BJ (cell line): ENCODE measurements around the gene USP31. TPM values are rescaled to one million over a fixed set of nuclear protein-coding genes. Genes with fewer than 3 reads are reported as not detected.

ENCODE experiments used
- CTCF ChIA-PET: fragments of 350-600 bp; formaldehyde crosslinking; extraction: SDS; loops from one replicate; lab custom pipeline; 2021; ENCODE audit warnings: antibody characterized with exemption, inconsistent platforms; lab: Yijun Ruan, JAX
- POLR2A ChIA-PET: fragments of 300-600 bp; sonication (Branson Sonifier 250); formaldehyde crosslinking; extraction: SDS; loops from one replicate; lab custom pipeline; 2021; ENCODE audit warnings: antibody characterized with exemption; lab: Charles Lee
- DNase-seq: peaks from one replicate; pipeline ENCODE4 v3.0.0-alpha.2; 2011; ENCODE audit warnings: low read depth
- H3K27me3 ChIP-seq: 2 replicates; pipeline ENCODE4 v1.6.0; 2011; ENCODE audit warnings: low read length; ENCODE audit not compliant: control insufficient read depth, insufficient read depth
- H3K36me3 ChIP-seq: 2 replicates; pipeline ENCODE4 v1.5.1; 2011; ENCODE audit warnings: low read length; ENCODE audit not compliant: control insufficient read depth, insufficient read depth
- H3K4me3 ChIP-seq: 2 replicates; pipeline ENCODE4 v1.5.1; 2011; ENCODE audit warnings: low read depth, mild to moderate bottlenecking, control low read depth, low read length
- polyA plus RNA-seq: library from polyadenylated mRNA; depleted of rRNA; stranded (reverse); fragments of >200 nt; gene quantifications from 2 replicates; pipeline ENCODE4 v1.2.3, GENCODE V29; 2011
- TF ChIP-seq, protein P1 (sequence below): IDR thresholded peaks from 2 replicates; pipeline ENCODE4 v1.5.1; 2011; ENCODE audit warnings: low read depth, mild to moderate bottlenecking, control low read depth, inconsistent platforms, low read length, moderate library complexity; ENCODE audit not compliant: insufficient read depth

The USP31 gene
- polyA plus RNA-seq, 1 experiment = 5.4 TPM

DNA sequence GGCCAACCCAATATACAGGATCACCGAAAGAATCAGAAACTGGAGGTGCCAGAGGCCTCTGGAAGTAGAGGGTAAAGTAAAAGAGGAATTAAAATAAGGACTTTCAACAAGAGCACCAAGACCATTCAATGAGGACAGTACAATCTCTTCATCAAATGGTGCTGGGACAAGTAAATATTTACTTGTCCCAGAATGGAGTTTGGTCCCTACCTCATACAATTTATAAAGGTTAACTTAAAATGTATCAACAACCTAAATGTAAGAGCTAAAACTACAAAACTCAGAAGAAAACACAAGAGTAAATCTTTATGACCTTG is 56.5 kb downstream of the USP31 start:
- Histone ChIP-seq H3K36me3 (no peaks in the 10 kb centered on the region; the same call in 1 of the 2 replicates), H3K4me3 (no peak overlapping the region), H3K27me3 (no peaks in the 10 kb centered on the region)
- POLR2A ChIA-PET = no interaction called here
- CTCF ChIA-PET = interaction anchor here (1.6 kb wide), 1 partner anchor 342 kb away, joined by 5 read pairs; no protein-coding TSS in a partner anchor
- TF ChIP-seq, protein P1, sequence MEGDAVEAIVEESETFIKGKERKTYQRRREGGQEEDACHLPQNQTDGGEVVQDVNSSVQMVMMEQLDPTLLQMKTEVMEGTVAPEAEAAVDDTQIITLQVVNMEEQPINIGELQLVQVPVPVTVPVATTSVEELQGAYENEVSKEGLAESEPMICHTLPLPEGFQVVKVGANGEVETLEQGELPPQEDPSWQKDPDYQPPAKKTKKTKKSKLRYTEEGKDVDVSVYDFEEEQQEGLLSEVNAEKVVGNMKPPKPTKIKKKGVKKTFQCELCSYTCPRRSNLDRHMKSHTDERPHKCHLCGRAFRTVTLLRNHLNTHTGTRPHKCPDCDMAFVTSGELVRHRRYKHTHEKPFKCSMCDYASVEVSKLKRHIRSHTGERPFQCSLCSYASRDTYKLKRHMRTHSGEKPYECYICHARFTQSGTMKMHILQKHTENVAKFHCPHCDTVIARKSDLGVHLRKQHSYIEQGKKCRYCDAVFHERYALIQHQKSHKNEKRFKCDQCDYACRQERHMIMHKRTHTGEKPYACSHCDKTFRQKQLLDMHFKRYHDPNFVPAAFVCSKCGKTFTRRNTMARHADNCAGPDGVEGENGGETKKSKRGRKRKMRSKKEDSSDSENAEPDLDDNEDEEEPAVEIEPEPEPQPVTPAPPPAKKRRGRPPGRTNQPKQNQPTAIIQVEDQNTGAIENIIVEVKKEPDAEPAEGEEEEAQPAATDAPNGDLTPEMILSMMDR = no peak
- DNase-seq = no peak

DNA sequence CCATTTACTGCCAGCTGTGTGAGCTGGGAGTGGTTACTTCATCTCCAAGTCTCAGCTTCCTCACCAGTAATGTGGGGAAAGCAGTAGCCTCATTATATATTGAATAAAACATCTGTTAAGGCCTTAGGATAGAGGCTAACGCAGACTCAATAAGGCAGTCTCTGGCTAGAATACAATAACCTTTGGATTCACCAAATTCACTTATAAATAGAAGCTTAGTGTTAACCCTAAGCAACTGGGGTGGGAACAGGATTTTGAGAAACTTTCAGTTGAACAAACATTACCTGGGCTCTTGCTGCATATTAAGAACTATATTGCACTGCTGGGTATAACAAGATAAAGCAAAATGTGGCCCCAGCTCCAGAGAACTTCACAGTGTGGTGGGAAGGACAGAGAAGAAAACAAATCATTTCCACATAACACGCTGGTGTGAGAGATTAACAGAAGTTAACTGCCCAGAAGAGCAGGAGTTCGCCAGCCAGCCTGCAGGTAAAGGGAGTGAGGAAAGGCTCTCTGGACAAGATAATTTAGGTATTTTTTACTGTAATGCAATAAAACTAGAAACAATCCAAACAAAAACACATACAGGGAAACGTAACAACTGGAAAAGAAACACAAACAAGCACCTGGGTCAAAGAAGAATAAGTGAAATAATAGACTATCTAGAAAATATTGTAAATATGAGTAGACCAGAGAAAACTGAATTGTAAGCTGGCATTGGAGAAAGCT is 57.0 kb downstream of the USP31 start:
- no peak for DNase-seq
- no peaks in the 10 kb centered on the region for H3K27me3 ChIP-seq
- ChIA-PET POLR2A (no interaction called here), CTCF (interaction anchor here (1.0 to 1.6 kb wide), 3 partner anchors 9 to 343 kb away, joined by 3 to 5 read pairs (median 4); no protein-coding TSS in a partner anchor)
- H3K36me3 ChIP-seq = no peaks in the 10 kb centered on the region; the same call in 1 of the 2 replicates
- TF ChIP-seq, protein P1 = no peak
- H3K4me3 ChIP-seq = no peak overlapping the region

DNA sequence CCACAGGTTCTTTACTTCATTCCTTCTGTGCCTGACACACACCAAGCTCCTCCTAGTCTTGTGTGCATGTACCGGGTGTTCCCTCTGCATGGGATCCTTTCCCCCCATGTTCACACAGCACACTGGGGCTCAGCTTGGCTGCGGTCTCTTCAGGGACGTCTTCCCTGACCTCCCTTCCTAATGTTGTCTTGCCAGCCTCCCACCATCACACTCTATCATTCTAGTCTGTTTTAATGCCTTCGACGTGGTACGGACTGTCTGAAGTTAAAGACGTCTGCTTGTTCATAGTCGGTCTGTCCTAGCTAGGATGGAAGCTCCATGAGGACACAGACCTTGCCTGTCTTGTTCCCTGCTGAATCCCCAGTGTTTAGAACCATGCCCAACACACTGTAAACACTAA is 60.1 kb downstream of the USP31 start:
- Histone ChIP-seq H3K36me3 (no peaks in the 10 kb centered on the region; the same call in none of the 2 replicates), H3K27me3 (no peaks in the 10 kb centered on the region), H3K4me3 (no peak overlapping the region)
- ChIA-PET POLR2A (no interaction called here), CTCF (no interaction called here)
- DNase-seq = no peak
- TF ChIP-seq, protein P1 = no peak

DNA sequence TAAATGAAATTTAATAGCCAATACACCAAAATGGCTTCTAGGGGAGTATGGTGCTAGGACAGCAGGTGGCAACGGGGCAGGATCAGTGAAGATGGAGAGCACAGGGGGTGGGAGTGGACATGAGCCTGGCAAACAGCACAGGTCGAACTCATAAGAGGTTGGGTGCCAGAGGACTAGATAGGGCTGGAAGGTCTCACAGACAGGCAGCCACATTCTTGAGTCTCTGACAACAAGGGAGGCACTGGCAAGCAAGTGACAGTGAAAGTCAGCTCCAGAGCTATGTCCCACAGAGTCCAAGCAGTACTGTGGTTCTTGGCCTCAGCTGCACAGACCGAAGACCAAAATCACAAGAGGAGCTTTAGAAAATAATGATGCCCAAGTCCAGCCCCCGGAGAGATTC is 61.2 kb downstream of the USP31 start:
- CTCF ChIA-PET = interaction anchor here (1.1 to 1.6 kb wide), 2 partner anchors 12 to 346 kb away, joined by 3 read pairs; no protein-coding TSS in a partner anchor
- POLR2A ChIA-PET = no interaction called here

DNA sequence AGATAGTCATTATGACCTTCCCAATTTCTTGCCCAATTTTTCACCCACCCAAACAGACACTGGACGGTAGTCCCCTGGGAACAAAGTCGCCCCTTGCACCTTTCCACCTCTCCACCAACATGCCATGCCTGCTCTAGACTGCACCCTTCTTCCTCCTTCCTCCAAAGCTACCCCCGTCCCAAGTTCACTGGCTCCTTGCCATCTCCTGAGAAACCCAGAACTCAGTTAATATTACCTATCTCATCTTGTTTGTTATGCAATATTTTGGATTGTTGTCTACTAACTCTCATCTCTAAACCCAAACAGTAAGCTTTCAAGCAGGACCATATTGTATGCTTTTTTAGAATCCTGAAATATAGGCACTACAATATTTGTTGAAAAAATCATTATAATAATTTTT is 63.3 kb downstream of the USP31 start:
- Histone ChIP-seq H3K36me3 (no peaks in the 10 kb centered on the region; the same call in none of the 2 replicates), H3K4me3 (no peak overlapping the region), H3K27me3 (no peaks in the 10 kb centered on the region)
- no peak for DNase-seq
- CTCF ChIA-PET = no interaction called here
- POLR2A ChIA-PET = no interaction called here
- TF ChIP-seq, protein P1 = no peak

More for the DNA sequence above, 61.2 kb downstream of the USP31 start:
- Histone ChIP-seq H3K4me3 (no peak overlapping the region), H3K27me3 (no peaks in the 10 kb centered on the region), H3K36me3 (no peaks in the 10 kb centered on the region; the same call in none of the 2 replicates)
- TF ChIP-seq, protein P1 = no peak
- DNase-seq = no peak
